SK-N-MC (cell line): ENCODE data around the gene CLDND2.

Experiments
- EZH2 ChIP-seq: fragments of 200-600 bp; sonication (generic); IDR thresholded peaks from one replicate; pipeline ENCODE4 v1.6.1; 2017; ENCODE audit warnings: antibody characterized with exemption
- FOXP2 ChIP-seq: optimal IDR thresholded peaks from 2 replicates; pipeline ENCODE3; 2011; ENCODE audit warnings: mild to moderate bottlenecking, moderate library complexity; ENCODE audit not compliant: insufficient read depth; ENCODE audit errors: extremely low read length, control extremely low read depth
- POLR2AphosphoS5 ChIP-seq: IDR thresholded peaks from 2 replicates; pipeline ENCODE4 v1.6.1; 2012; ENCODE audit warnings: mild to moderate bottlenecking, low read depth, low read length, borderline replicate concordance

DNA sequence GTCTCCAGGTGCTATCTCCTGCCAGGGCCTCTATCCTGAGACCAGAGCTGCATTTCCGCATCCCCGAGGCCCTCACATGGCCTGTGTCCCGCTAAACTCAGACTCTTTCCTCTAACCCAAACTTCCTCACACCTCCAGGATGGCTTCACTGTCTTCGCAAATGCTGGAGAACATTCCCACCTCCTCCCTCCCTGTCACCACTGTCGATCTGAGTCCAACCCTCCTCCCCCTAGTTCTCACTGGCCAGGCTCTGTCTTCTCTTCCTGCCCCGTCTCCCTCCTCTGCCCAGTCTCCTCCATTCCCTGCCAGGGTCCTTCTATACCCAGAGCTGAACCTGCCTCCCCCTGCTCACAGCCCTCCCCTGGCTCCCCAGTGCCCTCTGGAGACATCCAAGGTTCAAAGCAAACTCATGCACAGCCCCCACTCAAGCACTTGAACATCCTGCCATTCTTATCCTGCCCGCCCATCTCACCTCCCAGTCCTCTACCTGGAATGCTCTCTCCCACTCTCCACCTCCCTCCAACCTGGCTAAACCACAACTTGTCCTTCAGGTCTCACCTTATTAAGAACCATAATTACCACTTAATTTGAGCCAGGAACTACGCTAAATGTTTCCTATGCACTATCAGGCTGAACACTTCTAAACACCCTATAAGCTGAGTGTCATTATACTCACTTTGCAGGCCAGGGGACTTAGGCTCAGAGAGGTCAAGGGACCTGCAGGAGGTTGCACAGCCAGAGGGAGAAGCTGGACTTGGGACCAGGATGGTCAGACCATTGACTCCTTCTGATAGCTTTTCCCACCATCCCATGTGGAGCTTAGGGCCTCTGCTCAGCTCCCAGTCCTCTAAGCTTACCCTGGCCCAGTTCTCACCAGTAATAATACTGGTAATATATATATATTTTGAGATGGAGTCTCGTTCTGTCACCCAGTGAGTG lies 25.9 kb downstream of the CLDND2 start:
- no peak for TF ChIP-seq EZH2
- no peak for TF ChIP-seq POLR2AphosphoS5
- TF ChIP-seq FOXP2, result no peak
